ENCODE measurements around the gene WIPF2.
A peak's percentile ranks its signal among the peaks of the same experiment; 100 is the strongest.

The WIPF2 gene

GRCh38 chr17:40290629-40291280 lies 71.7 kb downstream of the WIPF2 start:
- H3K27ac ChIP-seq (ENCODE audit: low read length), result no peak overlapping the region

GRCh38 chr17:40291281-40291664 lies 72.2 kb downstream of the WIPF2 start:
- peaks cover 38% of the 10 kb centered on the region for H3K79me2 ChIP-seq (ENCODE audit: low read length)
- H3K36me3 ChIP-seq (replicated peaks; ENCODE audit: low read depth, low read length), result peaks cover 56% of the 10 kb centered on the region
- no peak for TF ChIP-seq EZH2phosphoT487 (IDR thresholded peaks at IDR 0.05; ENCODE audit: low read depth)
- no peak for TF ChIP-seq CTCF (IDR thresholded peaks at IDR 0.05; ENCODE audit: low read depth, low read length)
- H3K9me3 ChIP-seq (ENCODE audit: insufficient read depth, low read length), result no peaks in the 10 kb centered on the region
- no peak overlapping the region for H3K27ac ChIP-seq (ENCODE audit: low read length)
- H3K4me1 ChIP-seq (ENCODE audit: low read length), result peaks cover 15% of the 10 kb centered on the region
- H3K9ac ChIP-seq (ENCODE audit: low read length), result no peak overlapping the region
- peaks cover 6% of the 10 kb centered on the region; the same call in 1 of the 2 replicates for H4K20me1 ChIP-seq (ENCODE audit: insufficient read depth, low read length)
- no peak overlapping the region for H2AFZ ChIP-seq (ENCODE audit: low read depth, low read length)
- no peak overlapping the region for H3K4me3 ChIP-seq (ENCODE audit: low read length)
- no peaks in the 10 kb centered on the region for H3K27me3 ChIP-seq (ENCODE audit: low read depth, low read length)
- no peak overlapping the region for H3K4me2 ChIP-seq (ENCODE audit: low read length)

More at GRCh38 chr17:40290629-40291280, 71.7 kb downstream of the WIPF2 start:
- Histone ChIP-seq H3K4me3 (ENCODE audit: low read length) (no peak overlapping the region), H3K9me3 (ENCODE audit: insufficient read depth, low read length) (no peaks in the 10 kb centered on the region), H3K9ac (ENCODE audit: low read length) (no peak overlapping the region), H3K36me3 (replicated peaks; ENCODE audit: low read depth, low read length) (peaks cover 50% of the 10 kb centered on the region), H3K79me2 (ENCODE audit: low read length) (peaks cover 38% of the 10 kb centered on the region), H3K27me3 (ENCODE audit: low read depth, low read length) (no peaks in the 10 kb centered on the region), H2AFZ (ENCODE audit: low read depth, low read length) (no peak overlapping the region), H4K20me1 (ENCODE audit: insufficient read depth, low read length) (peaks cover 6% of the 10 kb centered on the region; the same call in 1 of the 2 replicates), H3K4me2 (ENCODE audit: low read length) (no peak overlapping the region), H3K4me1 (ENCODE audit: low read length) (peaks cover 15% of the 10 kb centered on the region)
- peak; percentile 61 for TF ChIP-seq CTCF (IDR thresholded peaks at IDR 0.05; ENCODE audit: low read depth, low read length)
- TF ChIP-seq EZH2phosphoT487 (IDR thresholded peaks at IDR 0.05; ENCODE audit: low read depth), result no peak

DNA sequence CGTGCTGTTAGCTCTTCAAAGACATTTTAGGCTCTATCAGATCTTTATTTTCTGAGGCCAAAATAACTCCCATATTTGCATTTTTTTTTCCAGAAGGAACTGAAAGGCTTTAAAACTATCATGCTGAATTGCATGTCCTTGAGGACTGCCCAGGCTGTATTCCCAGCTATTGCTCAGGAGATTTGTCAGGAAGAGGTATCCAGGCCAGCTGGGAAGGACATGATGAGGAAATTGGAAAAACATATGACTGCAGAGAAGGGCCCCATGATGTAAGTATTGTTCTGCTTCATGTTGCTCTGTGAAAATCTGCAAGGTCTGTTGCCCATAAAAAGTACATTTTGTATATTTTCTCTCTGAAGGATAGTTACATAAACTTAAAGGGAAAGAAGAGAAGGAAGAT lies 74.3 kb downstream of the WIPF2 start:
- Histone ChIP-seq H4K20me1 (ENCODE audit: insufficient read depth, low read length) (peaks cover 6% of the 10 kb centered on the region; the same call in 1 of the 2 replicates), H3K9me3 (ENCODE audit: insufficient read depth, low read length) (no peaks in the 10 kb centered on the region), H3K9ac (ENCODE audit: low read length) (no peak overlapping the region), H3K36me3 (replicated peaks; ENCODE audit: low read depth, low read length) (peaks cover 68% of the 10 kb centered on the region), H3K4me3 (ENCODE audit: low read length) (no peak overlapping the region), H3K79me2 (ENCODE audit: low read length) (peaks cover 32% of the 10 kb centered on the region), H3K27ac (ENCODE audit: low read length) (no peak overlapping the region), H3K27me3 (ENCODE audit: low read depth, low read length) (no peaks in the 10 kb centered on the region), H3K4me1 (ENCODE audit: low read length) (peaks cover 7% of the 10 kb centered on the region), H2AFZ (ENCODE audit: low read depth, low read length) (no peak overlapping the region), H3K4me2 (ENCODE audit: low read length) (no peak overlapping the region)
- TF ChIP-seq EZH2phosphoT487 (IDR thresholded peaks at IDR 0.05; ENCODE audit: low read depth), result no peak
- no peak for TF ChIP-seq CTCF (IDR thresholded peaks at IDR 0.05; ENCODE audit: low read depth, low read length)

- Histone ChIP-seq H3K36me3 (replicated peaks; ENCODE audit: low read depth, low read length) (peaks cover 55% of the 10 kb centered on the region), H3K27me3 (ENCODE audit: low read depth, low read length) (no peaks in the 10 kb centered on the region), H3K9me3 (ENCODE audit: insufficient read depth, low read length) (no peaks in the 10 kb centered on the region), H3K79me2 (ENCODE audit: low read length) (peaks cover 9% of the 10 kb centered on the region), H3K27ac (ENCODE audit: low read length) (no peak overlapping the region), H4K20me1 (ENCODE audit: insufficient read depth, low read length) (no peaks in the 10 kb centered on the region), H3K4me2 (ENCODE audit: low read length) (no peak overlapping the region), H3K9ac (ENCODE audit: low read length) (no peak overlapping the region), H3K4me1 (ENCODE audit: low read length) (no peaks in the 10 kb centered on the region), H3K4me3 (ENCODE audit: low read length) (no peak overlapping the region), H2AFZ (ENCODE audit: low read depth, low read length) (no peak overlapping the region)
- TF ChIP-seq EZH2phosphoT487 (IDR thresholded peaks at IDR 0.05; ENCODE audit: low read depth), result no peak
- TF ChIP-seq CTCF (IDR thresholded peaks at IDR 0.05; ENCODE audit: low read depth, low read length), result no peak
These were observed 76.7 kb downstream of the WIPF2 start for GRCh38 chr17:40295488-40296436.

Data from OCI-LY3 (cell line).